SK-N-SH treated with all-trans-retinoic acid at 6 μM for 48 hours (cell line): ENCODE results near the gene EBF3.

Source experiments
- ATAC-seq: fragments of 200-7000 bp; cut with Tn5 transposase; 3 replicates; pipeline ENCODE4 v1.9.1; 2020; ENCODE audit warnings: mild to moderate bottlenecking, moderate library complexity
- ARNTL ChIP-seq: fragments of 450-650 bp; formaldehyde crosslinking; IDR thresholded peaks from 2 replicates; pipeline ENCODE4 v1.5.0; 2020; ENCODE audit warnings: low read depth, mild to moderate bottlenecking, moderate library complexity, borderline replicate concordance
- BACH2 ChIP-seq: fragments of 250-450 bp; sonication (Bioruptor Pico); IDR thresholded peaks from 2 replicates; pipeline ENCODE4 v1.9.0; 2021; ENCODE audit warnings: mild to moderate bottlenecking, borderline replicate concordance
- CREB5 ChIP-seq: fragments of 250-450 bp; sonication (Bioruptor Pico); IDR thresholded peaks from 2 replicates; pipeline ENCODE4 v1.5.1; 2020; ENCODE audit warnings: low read depth, mild to moderate bottlenecking, moderate library complexity
- CSDC2 ChIP-seq: fragments of 250-450 bp; sonication (Bioruptor Pico); IDR thresholded peaks from 2 replicates; pipeline ENCODE4 v1.5.0; 2020; ENCODE audit warnings: mild to moderate bottlenecking, moderate library complexity
- CSRNP3 ChIP-seq: fragments of 250-450 bp; sonication (Bioruptor Pico); IDR thresholded peaks from 2 replicates; pipeline ENCODE4 v1.5.1; 2021; ENCODE audit warnings: mild to moderate bottlenecking, moderate library complexity
- ESRRG ChIP-seq: fragments of 250-450 bp; sonication (Bioruptor Pico); IDR thresholded peaks from 2 replicates; pipeline ENCODE4 v1.6.1; 2021; ENCODE audit warnings: mild to moderate bottlenecking
- GLIS3 ChIP-seq: fragments of 250-450 bp; sonication (Bioruptor Pico); IDR thresholded peaks from 2 replicates; pipeline ENCODE4 v1.5.0; 2020; ENCODE audit warnings: mild to moderate bottlenecking, moderate library complexity
- ISL1 ChIP-seq: fragments of 250-450 bp; sonication (Bioruptor Pico); IDR thresholded peaks from 2 replicates; pipeline ENCODE4 v2.1.2; 2022; ENCODE audit warnings: mild to moderate bottlenecking, moderate library complexity
- OSR1 ChIP-seq: fragments of 250-450 bp; sonication (Bioruptor Pico); IDR thresholded peaks from 2 replicates; pipeline ENCODE4 v1.8.0; 2022; ENCODE audit warnings: moderate library complexity, mild to moderate bottlenecking, inconsistent platforms
- PATZ1 ChIP-seq: fragments of 250-450 bp; sonication (Bioruptor Pico); IDR thresholded peaks from 2 replicates; pipeline ENCODE4 v1.8.0; 2020; ENCODE audit warnings: mild to moderate bottlenecking, moderate library complexity, borderline replicate concordance
- POU6F1 ChIP-seq: fragments of 250-450 bp; sonication (Bioruptor Pico); IDR thresholded peaks from 2 replicates; pipeline ENCODE4 v1.8.0; 2021; ENCODE audit warnings: low read depth, mild to moderate bottlenecking, moderate library complexity, borderline replicate concordance
- PPARA ChIP-seq: fragments of 250-450 bp; sonication (Bioruptor Pico); IDR thresholded peaks from 2 replicates; pipeline ENCODE4 v1.5.0; 2020; ENCODE audit warnings: mild to moderate bottlenecking, borderline replicate concordance
- RARB ChIP-seq: fragments of 250-450 bp; sonication (Bioruptor Pico); IDR thresholded peaks from 2 replicates; pipeline ENCODE4 v1.8.0; 2021; ENCODE audit warnings: mild to moderate bottlenecking, moderate library complexity
- SNAI2 ChIP-seq: fragments of 250-450 bp; sonication (Bioruptor Pico); IDR thresholded peaks from 2 replicates; pipeline ENCODE4 v1.5.0; 2020; ENCODE audit warnings: mild to moderate bottlenecking, moderate library complexity
- TCF4 ChIP-seq: fragments of 250-450 bp; sonication (Bioruptor Pico); IDR thresholded peaks from 2 replicates; pipeline ENCODE4 v1.8.0; 2021; ENCODE audit warnings: mild to moderate bottlenecking, moderate library complexity, borderline replicate concordance
- TSHZ2 ChIP-seq: fragments of 250-450 bp; sonication (Bioruptor Pico); IDR thresholded peaks from 2 replicates; pipeline ENCODE4 v1.5.0; 2020; ENCODE audit warnings: mild to moderate bottlenecking, moderate library complexity
- ZC3H10 ChIP-seq: fragments of 250-450 bp; sonication (Bioruptor Pico); IDR thresholded peaks from 2 replicates; pipeline ENCODE4 v1.5.1; 2021; ENCODE audit warnings: mild to moderate bottlenecking, moderate library complexity
- ZFP3 ChIP-seq: fragments of 250-450 bp; sonication (Bioruptor Pico); IDR thresholded peaks from 2 replicates; pipeline ENCODE4 v1.5.0; 2020; ENCODE audit warnings: mild to moderate bottlenecking, moderate library complexity
- ZNF565 ChIP-seq: fragments of 450-650 bp; formaldehyde crosslinking; conservative IDR thresholded peaks from 2 replicates; pipeline ENCODE4 v1.5.0; 2020; ENCODE audit warnings: low read depth, mild to moderate bottlenecking, moderate library complexity
- ZNF70 ChIP-seq: fragments of 450-650 bp; formaldehyde crosslinking; IDR thresholded peaks from 2 replicates; pipeline ENCODE4 v1.5.0; 2020; ENCODE audit warnings: mild to moderate bottlenecking, moderate library complexity
- ZNF8 ChIP-seq: fragments of 450-650 bp; formaldehyde crosslinking; IDR thresholded peaks from 2 replicates; pipeline ENCODE4 v1.5.0; 2020; ENCODE audit warnings: mild to moderate bottlenecking, moderate library complexity

The EBF3 gene

GRCh38 chr10:129969184-129969910 is 5.3 kb upstream of the EBF3 start:
- TF ChIP-seq TCF4 (CRISPR knock-in tag) (no peak), ZNF8 (no peak)

GRCh38 chr10:129968853-129969183 is 4.7 kb upstream of the EBF3 start:
- ATAC-seq, result peak; percentile 68
- no peak for TF ChIP-seq CREB5 (CRISPR knock-in tag)
- no peak for TF ChIP-seq SNAI2
- no peak for TF ChIP-seq OSR1 (CRISPR knock-in tag)
- no peak for TF ChIP-seq ZNF8
- no peak for TF ChIP-seq ZC3H10
- no peak for TF ChIP-seq ARNTL (CRISPR knock-in tag)
- no peak for TF ChIP-seq PATZ1
- TF ChIP-seq TCF4 (CRISPR knock-in tag), result no peak
- TF ChIP-seq ISL1 (CRISPR knock-in tag), result no peak

More at GRCh38 chr10:129969184-129969910, 5.3 kb upstream of the EBF3 start:
- ATAC-seq, result no peak

GRCh38 chr10:129968020-129968852 is 4.2 kb upstream of the EBF3 start:
- no peak for ATAC-seq
- no peak for TF ChIP-seq TSHZ2 (CRISPR knock-in tag)
- no peak for TF ChIP-seq TCF4 (CRISPR knock-in tag)
- no peak for TF ChIP-seq POU6F1
- no peak for TF ChIP-seq ARNTL (CRISPR knock-in tag)
- no peak for TF ChIP-seq ZNF70 (CRISPR knock-in tag)
- TF ChIP-seq OSR1 (CRISPR knock-in tag), result no peak
- TF ChIP-seq CREB5 (CRISPR knock-in tag), result no peak
- no peak for TF ChIP-seq ZNF565 (CRISPR knock-in tag)
- TF ChIP-seq ZFP3 (CRISPR knock-in tag), result no peak
- TF ChIP-seq GLIS3 (CRISPR knock-in tag), result no peak
- no peak for TF ChIP-seq SNAI2
- TF ChIP-seq ZNF8, result no peak
- no peak for TF ChIP-seq CSRNP3 (CRISPR knock-in tag)
- TF ChIP-seq ISL1 (CRISPR knock-in tag), result no peak
- TF ChIP-seq ZC3H10, result no peak
- TF ChIP-seq ESRRG (CRISPR knock-in tag), result no peak
- TF ChIP-seq CSDC2 (CRISPR knock-in tag), result no peak
- TF ChIP-seq PPARA, result no peak
- TF ChIP-seq BACH2, result no peak
- no peak for TF ChIP-seq RARB
